GM21367 (cell line): ENCODE data around the gene COQ2.
"Not testable (repeated sequence)": the region's sequence is repeated elsewhere in the genome, so short reads cannot be mapped to it uniquely, and the experiment has no call there.

ENCODE experiments used
- ATAC-seq: cut with Tn5 transposase; IDR thresholded peaks from one replicate; pipeline ENCODE4 v1.9.1; 2021; ENCODE audit not compliant: unreplicated experiment

COQ2 gene

GRCh38 chr4:83250687-83251446 lies 33.7 kb downstream of the COQ2 start:
- no peak for ATAC-seq

GRCh38 chr4:83248486-83248885 lies 36.1 kb downstream of the COQ2 start:
- ATAC-seq = no peak

GRCh38 chr4:83247415-83248357 lies 36.9 kb downstream of the COQ2 start:
- ATAC-seq = no peak

- no peak for ATAC-seq
Observed at GRCh38 chr4:83241132-83241531, 43.5 kb downstream of the COQ2 start.

GRCh38 chr4:83240379-83240875 lies 44.2 kb downstream of the COQ2 start:
- ATAC-seq = peak; percentile 82

GRCh38 chr4:83238393-83239248 lies 46.0 kb downstream of the COQ2 start:
- no peak for ATAC-seq

GRCh38 chr4:83237591-83237990 lies 47.0 kb downstream of the COQ2 start:
- ATAC-seq = no peak

- not testable (repeated sequence) for ATAC-seq
Observed at GRCh38 chr4:83235645-83236133, 48.9 kb downstream of the COQ2 start.

- ATAC-seq = no peak
Observed at GRCh38 chr4:83234902-83235644, 49.5 kb downstream of the COQ2 start.

GRCh38 chr4:83234387-83234786 lies 50.2 kb downstream of the COQ2 start:
- ATAC-seq = not testable (repeated sequence)

GRCh38 chr4:83232082-83232481 lies 52.5 kb downstream of the COQ2 start:
- ATAC-seq = no peak

- peak; percentile 70 for ATAC-seq
Observed at GRCh38 chr4:83231620-83232076, 53.0 kb downstream of the COQ2 start.

- ATAC-seq = no peak
Observed at GRCh38 chr4:83230928-83231327, 53.7 kb downstream of the COQ2 start.

- no peak for ATAC-seq
Observed at GRCh38 chr4:83229791-83230190, 54.8 kb downstream of the COQ2 start.

- ATAC-seq = no peak
Observed at GRCh38 chr4:83228231-83228630, 56.4 kb downstream of the COQ2 start.

GRCh38 chr4:83224502-83225197 lies 59.9 kb downstream of the COQ2 start:
- ATAC-seq = no peak

- no peak for ATAC-seq
Observed at GRCh38 chr4:83223781-83224180, 60.8 kb downstream of the COQ2 start.

- ATAC-seq = peak; percentile 40
Observed at GRCh38 chr4:83221897-83222441, 62.6 kb downstream of the COQ2 start.
